ENCODE data around the gene GPR139. TPM values are rescaled to one million over a fixed set of nuclear protein-coding genes. Genes with fewer than 3 reads are reported as not detected.

Gene GPR139
- total RNA-seq, 1 experiment from 2014 or later: not detected

- H3K9ac ChIP-seq (ENCODE audit: low read length): no peak overlapping the region
- no peaks in the 10 kb centered on the region for H3K9me3 ChIP-seq (ENCODE audit: low read length)
- no peaks in the 10 kb centered on the region for H3K4me1 ChIP-seq (ENCODE audit: low read length)
- H3K36me3 ChIP-seq (ENCODE audit: insufficient read depth, low read length): no peaks in the 10 kb centered on the region
- H3K27me3 ChIP-seq (ENCODE audit: low read length): no peaks in the 10 kb centered on the region
- no peak overlapping the region for H3K4me2 ChIP-seq (ENCODE audit: low read depth, low read length, poor library complexity, severe bottlenecking)
- no peaks in the 10 kb centered on the region for H4K20me1 ChIP-seq (ENCODE audit: insufficient read depth, low read depth, low read length)
- H3K27ac ChIP-seq (ENCODE audit: low read length): no peak overlapping the region
- H3K4me3 ChIP-seq (ENCODE audit: low read length): no peak overlapping the region
- H3K79me2 ChIP-seq (ENCODE audit: low read length): no peaks in the 10 kb centered on the region
- no peaks in the 10 kb centered on the region for H3K9me2 ChIP-seq (replicated peaks; ENCODE audit: insufficient read depth, low read length)
- H2AFZ ChIP-seq (ENCODE audit: low read length): no peak overlapping the region
- no peak for DNase-seq
Measured at GRCh38 chr16:19994466-19995170, 79.1 kb downstream of the GPR139 start.

DNA sequence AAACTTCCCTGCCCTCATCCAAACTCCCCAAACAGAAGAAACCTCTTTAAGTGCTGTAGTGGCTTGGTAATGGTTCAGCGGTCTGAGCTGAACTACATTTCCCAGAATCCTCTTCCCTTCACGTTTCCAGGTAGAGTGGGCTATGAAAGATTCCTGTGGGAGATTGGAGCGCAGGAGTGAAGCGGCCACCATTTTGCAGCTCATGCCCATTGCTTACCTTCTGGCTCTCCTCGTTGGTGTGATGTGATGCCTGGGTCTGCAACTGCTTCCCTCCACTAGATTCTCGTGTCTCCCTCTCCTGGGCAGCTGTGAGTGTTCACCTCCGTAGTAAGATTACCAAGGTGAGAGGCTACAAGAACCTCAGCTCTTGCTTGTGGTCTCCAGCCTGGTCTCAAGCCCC is 82.1 kb downstream of the GPR139 start:
- H2AFZ ChIP-seq (ENCODE audit: low read length): no peak overlapping the region
- H3K27ac ChIP-seq (ENCODE audit: low read length): no peak overlapping the region
- no peak overlapping the region for H3K4me3 ChIP-seq (ENCODE audit: low read length)
- no peak for DNase-seq
- no peak overlapping the region for H3K9ac ChIP-seq (ENCODE audit: low read length)
- H3K4me2 ChIP-seq (ENCODE audit: low read depth, low read length, poor library complexity, severe bottlenecking): no peak overlapping the region
- H3K79me2 ChIP-seq (ENCODE audit: low read length): no peaks in the 10 kb centered on the region
- no peaks in the 10 kb centered on the region for H3K4me1 ChIP-seq (ENCODE audit: low read length)
- H4K20me1 ChIP-seq (ENCODE audit: insufficient read depth, low read depth, low read length): no peaks in the 10 kb centered on the region
- no peaks in the 10 kb centered on the region for H3K27me3 ChIP-seq (ENCODE audit: low read length)
- H3K36me3 ChIP-seq (ENCODE audit: insufficient read depth, low read length): no peaks in the 10 kb centered on the region
- H3K9me2 ChIP-seq (replicated peaks; ENCODE audit: insufficient read depth, low read length): no peaks in the 10 kb centered on the region
- no peaks in the 10 kb centered on the region for H3K9me3 ChIP-seq (ENCODE audit: low read length)

DNA sequence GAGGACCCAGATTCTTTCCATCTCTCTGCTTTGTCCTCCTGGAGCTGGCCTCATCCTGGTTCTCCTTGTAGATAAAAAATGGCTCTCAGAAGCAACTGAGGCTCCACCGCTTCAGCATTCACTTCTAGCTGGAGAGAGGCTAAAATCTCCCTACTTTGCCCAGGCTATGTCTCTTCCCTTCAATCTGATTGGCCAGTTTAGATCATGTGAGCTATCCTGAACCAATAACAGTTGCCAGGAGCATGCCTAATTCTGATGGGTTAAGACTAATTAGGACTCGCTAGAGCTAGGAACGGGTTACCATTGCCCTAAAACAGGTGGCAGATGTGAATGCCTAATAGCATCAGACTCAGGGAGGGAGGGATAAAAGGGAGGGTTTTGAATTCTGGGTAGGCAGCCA is 89.6 kb downstream of the GPR139 start:
- DNase-seq: no peak

More for the DNA sequence above, 89.6 kb downstream of the GPR139 start:
- Histone ChIP-seq H3K36me3 (ENCODE audit: insufficient read depth, low read length) (no peaks in the 10 kb centered on the region), H3K4me3 (ENCODE audit: low read length) (no peak overlapping the region), H3K27me3 (ENCODE audit: low read length) (no peaks in the 10 kb centered on the region), H3K27ac (ENCODE audit: low read length) (no peak overlapping the region), H3K79me2 (ENCODE audit: low read length) (no peaks in the 10 kb centered on the region), H3K9ac (ENCODE audit: low read length) (no peak overlapping the region), H3K9me2 (replicated peaks; ENCODE audit: insufficient read depth, low read length) (no peaks in the 10 kb centered on the region), H3K9me3 (ENCODE audit: low read length) (no peaks in the 10 kb centered on the region), H3K4me2 (ENCODE audit: low read depth, low read length, poor library complexity, severe bottlenecking) (no peak overlapping the region), H2AFZ (ENCODE audit: low read length) (no peak overlapping the region), H3K4me1 (ENCODE audit: low read length) (no peaks in the 10 kb centered on the region), H4K20me1 (ENCODE audit: insufficient read depth, low read depth, low read length) (no peaks in the 10 kb centered on the region)

Other genes starting within 250 kb of the GPR139 start
- gene GPRC5B, start 189.0 kb downstream of the GPR139 start, total RNA-seq (2014; rRNA removed; shearing (Covaris generic); ENCODE audit: low replicate concordance): not detected in 2 replicates